H1 (cell line): Measurements from ENCODE around the gene CELF2. TPM values are rescaled to one million over a fixed set of nuclear protein-coding genes. Genes with fewer than 3 reads are reported as not detected.
A peak's percentile ranks its signal among the peaks of the same experiment; 100 is the strongest.

Experiments
- CTCF ChIA-PET: fragments of 300-600 bp; sonication (Branson Sonifier 250); formaldehyde crosslinking; loops from one replicate; lab custom pipeline; 2021; ENCODE audit not compliant: partially characterized antibody; lab: Charles Lee
- POLR2A ChIA-PET: fragments of 300-600 bp; sonication (Branson Sonifier 250); formaldehyde crosslinking; loops from one replicate; lab custom pipeline; 2021; ENCODE audit warnings: inconsistent platforms; ENCODE audit not compliant: partially characterized antibody; lab: Charles Lee
- DNase-seq, 2 experiments: peaks; one replicate each; pipeline versions ENCODE4 v3.0.0 to v3.0.0-alpha.2; 2010 to 2022; ENCODE audit warnings: low spot score in 2 of 2, low read depth in 1 of 2, mixed read lengths in 1 of 2
- FAIRE-seq: peaks from 2 replicates; lab custom pipeline; 2011; peaks lifted over from hg19 to GRCh38; lab: Jason Lieb, UNC
- H2AFZ ChIP-seq: 2 replicates; pipeline ENCODE4 v1.8.1; 2012; ENCODE audit warnings: low read length, inconsistent platforms
- H2AK5ac ChIP-seq: 2 replicates; pipeline ENCODE4 v1.6.1; 2013; ENCODE audit warnings: low read depth, low read length
- H2BK120ac ChIP-seq: replicated peaks from 2 replicates; pipeline ENCODE3; 2013; ENCODE audit warnings: low read depth, low read length, inconsistent platforms
- H2BK12ac ChIP-seq: 2 replicates; pipeline ENCODE4 v1.6.1; 2013; ENCODE audit warnings: low read depth, low read length
- H2BK15ac ChIP-seq: 2 replicates; pipeline ENCODE4 v1.6.1; 2013; ENCODE audit warnings: low read length
- H2BK20ac ChIP-seq: 2 replicates; pipeline ENCODE4 v1.6.1; 2013; ENCODE audit warnings: low read length
- H2BK5ac ChIP-seq: 2 replicates; pipeline ENCODE4 v1.6.1; 2013; ENCODE audit warnings: low read depth, low read length
- H3K14ac ChIP-seq: 2 replicates; pipeline ENCODE4 v1.6.1; 2013; ENCODE audit warnings: inconsistent platforms; ENCODE audit not compliant: insufficient read length
- H3K18ac ChIP-seq: 2 replicates; pipeline ENCODE4 v1.6.1; 2013; ENCODE audit warnings: low read length; ENCODE audit errors: extremely low read depth
- H3K23ac ChIP-seq: 2 replicates; pipeline ENCODE4 v1.6.1; 2013; ENCODE audit warnings: inconsistent platforms; ENCODE audit not compliant: insufficient read length
- H3K23me2 ChIP-seq: 2 replicates; pipeline ENCODE4 v1.6.1; 2013; ENCODE audit warnings: low read depth, low read length
- H3K27ac ChIP-seq: 2 replicates; pipeline ENCODE4 v1.6.1; 2011; ENCODE audit warnings: low read depth, low read length, inconsistent platforms
- H3K27me3 ChIP-seq, 4 experiments: replicated peaks in 1 of 4; 1 replicate in 1 of 4; 2 replicates in 3 of 4; pipeline versions ENCODE4 v1.6.1 to v1.8.1; 2011 to 2013; ENCODE audit warnings: low read length in 3 of 4, mild to moderate bottlenecking in 3 of 4, inconsistent platforms in 2 of 4, mixed read lengths in 2 of 4, moderate library complexity in 1 of 4; ENCODE audit not compliant: control insufficient read depth in 3 of 4, insufficient read depth in 3 of 4; ENCODE audit errors: extremely low read depth in 1 of 4
- H3K36me3 ChIP-seq, 4 experiments: 2 replicates each; pipeline versions ENCODE4 v1.6.1 to v1.8.1; 2011 to 2013; ENCODE audit warnings: mild to moderate bottlenecking in 4 of 4, low read length in 3 of 4, moderate library complexity in 2 of 4, control low read depth in 1 of 4, inconsistent platforms in 1 of 4; ENCODE audit not compliant: insufficient read depth in 4 of 4, control insufficient read depth in 2 of 4
- H3K4ac ChIP-seq: replicated peaks from 2 replicates; pipeline ENCODE3; 2013; ENCODE audit warnings: low read length, low read depth, mixed read lengths, inconsistent platforms; ENCODE audit not compliant: insufficient read length
- H3K4me1 ChIP-seq, 4 experiments: replicated peaks in 1 of 4; 1 replicate in 1 of 4; 2 replicates in 3 of 4; pipeline versions ENCODE4 v1.6.1 to v1.8.1; 2011 to 2013; ENCODE audit warnings: low read length in 3 of 4, inconsistent platforms in 2 of 4, mixed read lengths in 1 of 4; ENCODE audit not compliant: insufficient read depth in 4 of 4, control insufficient read depth in 3 of 4
- H3K4me2 ChIP-seq, 2 experiments: 2 replicates each; pipeline versions ENCODE4 v1.6.1 to v1.8.1; 2011 to 2013; ENCODE audit warnings: low read depth in 2 of 2, low read length in 2 of 2, control low read depth in 1 of 2, inconsistent platforms in 1 of 2, mild to moderate bottlenecking in 1 of 2; ENCODE audit not compliant: insufficient read depth in 1 of 2
- H3K4me3 ChIP-seq, 4 experiments: fragments of 200-600, 300-600 bp in 1 of 4; sonication (generic), shearing (Covaris generic), sonication (Bioruptor Twin) in 1 of 4; 2 replicates each; pipeline versions ENCODE4 v1.5.1 to v1.8.1; 2011 to 2016; ENCODE audit warnings: low read length in 4 of 4, low read depth in 3 of 4, control low read depth in 2 of 4, inconsistent platforms in 2 of 4, mild to moderate bottlenecking in 2 of 4, mixed read lengths in 1 of 4, moderate library complexity in 1 of 4; ENCODE audit not compliant: insufficient read depth in 2 of 4; ENCODE audit errors: extremely low read depth in 1 of 4
- H3K56ac ChIP-seq: replicated peaks from 2 replicates; pipeline ENCODE3; 2013; ENCODE audit warnings: low read depth, mild to moderate bottlenecking, mixed read lengths, low read length, inconsistent platforms; ENCODE audit not compliant: insufficient read length
- H3K79me1 ChIP-seq: 2 replicates; pipeline ENCODE4 v1.6.1; 2013; ENCODE audit warnings: low read depth, low read length, control low read depth
- H3K79me2 ChIP-seq, 2 experiments: 2 replicates each; pipeline versions ENCODE4 v1.6.1 to v1.8.1; 2012 to 2013; ENCODE audit warnings: low read length in 2 of 2, mild to moderate bottlenecking in 2 of 2, inconsistent platforms in 1 of 2; ENCODE audit not compliant: insufficient read depth in 2 of 2, control insufficient read depth in 1 of 2
- H3K9ac ChIP-seq, 4 experiments: replicated peaks in 1 of 4; 1 replicate in 1 of 4; 2 replicates in 3 of 4; pipeline versions ENCODE4 v1.6.1 to v1.8.1; 2011 to 2013; ENCODE audit warnings: low read depth in 3 of 4, low read length in 3 of 4, control low read depth in 2 of 4, mild to moderate bottlenecking in 2 of 4, moderate library complexity in 2 of 4, inconsistent platforms in 1 of 4; ENCODE audit errors: extremely low read depth in 1 of 4
- H3K9me3 ChIP-seq, 2 experiments: 2 replicates each; pipeline versions ENCODE4 v1.6.1 to v1.8.1; 2012 to 2013; ENCODE audit warnings: mild to moderate bottlenecking in 2 of 2, moderate library complexity in 2 of 2, control low read depth in 1 of 2, inconsistent platforms in 1 of 2, low read depth in 1 of 2, low read length in 1 of 2, mixed read lengths in 1 of 2; ENCODE audit not compliant: insufficient read depth in 2 of 2
- H4K20me1 ChIP-seq, 2 experiments: replicated peaks in 1 of 2; 2 replicates each; pipeline versions ENCODE3 to v1.8.1; 2011 to 2013; ENCODE audit warnings: inconsistent platforms in 2 of 2, low read length in 2 of 2, mild to moderate bottlenecking in 1 of 2; ENCODE audit not compliant: insufficient read depth in 2 of 2, control insufficient read depth in 1 of 2
- H4K5ac ChIP-seq: 2 replicates; pipeline ENCODE4 v1.6.1; 2013; ENCODE audit warnings: low read length, low read depth, mixed read lengths, inconsistent platforms; ENCODE audit not compliant: insufficient read length
- H4K8ac ChIP-seq: 2 replicates; pipeline ENCODE4 v1.8.0; 2013; ENCODE audit warnings: mild to moderate bottlenecking, moderate library complexity, low read length, inconsistent platforms; ENCODE audit not compliant: insufficient read depth; ENCODE audit errors: extremely low read depth
- H4K91ac ChIP-seq: replicated peaks from 2 replicates; pipeline ENCODE3; 2013; ENCODE audit warnings: low read length, mixed read lengths, inconsistent platforms; ENCODE audit not compliant: insufficient read length
- POU5F1 ChIP-seq: IDR thresholded peaks from 2 replicates; pipeline ENCODE4 v1.6.1; 2011; ENCODE audit warnings: low read depth, mild to moderate bottlenecking, low read length, moderate library complexity
- ZNF274 ChIP-seq: IDR thresholded peaks from 2 replicates; pipeline ENCODE4 v1.7.0; 2012; ENCODE audit warnings: low read length, borderline replicate concordance; ENCODE audit errors: extremely low read depth
- WGBS, 2 experiments: shearing (Covaris generic) in 1 of 2; methylation state at CpG; one replicate each; pipeline versions ENCODE4 v1.1.6 to v1.1.7; 2013 to 2015; ENCODE audit warnings: low lambda C conversion rate in 2 of 2, mixed read lengths in 2 of 2, inconsistent platforms in 1 of 2, low coverage in 1 of 2, missing lambda C conversion rate in 1 of 2; ENCODE audit not compliant: insufficient replicate concordance in 2 of 2, insufficient coverage in 1 of 2, insufficient read length in 1 of 2; ENCODE audit errors: extremely low coverage in 1 of 2, missing lambda C conversion rate in 1 of 2; 5-methylcytosine and 5-hydroxymethylcytosine counted together
- polyA plus RNA-seq, 7 experiments: library from polyadenylated mRNA; depleted of rRNA in 3 of 7; stranded (reverse) in 5 of 7; unstranded in 2 of 7; fragments of >200 nt in 5 of 7; fragments of 200-250 nt in 2 of 7; gene quantifications; 1 replicate in 5 of 7; 2 replicates in 1 of 7; 4 replicates in 1 of 7; pipeline versions ENCODE4 v1.2.1 to v1.2.3, GENCODE V29; 2011 to 2013; ENCODE audit warnings: missing spikeins in 2 of 7, mixed read lengths in 2 of 7
- total RNA-seq: library from RNA; stranded (reverse); fragmentation: NEBNext Ultra II Directional; extraction: Animal tissue kit (Norgen Biotek cat#: 25700); gene quantifications from 2 replicates; pipeline ENCODE4 v1.2.1, GENCODE V29; 2021

CELF2 gene
- total and polyA plus RNA-seq, 2 of the 8 experiments (the other 6 are each of a cell fraction or from before 2014, with no cell fraction given), result 18.3 to 22.7 TPM

- Histone ChIP-seq H3K18ac (no peak overlapping the region), H4K5ac (no peak overlapping the region)
Measured at GRCh38 chr10:11279314-11279713, 261.6 kb downstream of the CELF2 start.

More at GRCh38 chr10:11279314-11279713, 261.6 kb downstream of the CELF2 start:
- FAIRE-seq (no peak), DNase-seq (no peak)
- Histone ChIP-seq H3K36me3 (no peaks in the 10 kb centered on the region), H3K4me3 (no peak overlapping the region), H2BK12ac (no peak overlapping the region), H3K79me1 (no peaks in the 10 kb centered on the region), H4K20me1 (no peaks in the 10 kb centered on the region), H3K23me2 (peaks cover 11% of the 10 kb centered on the region; the same call in 1 of the 2 replicates), H3K9ac (no peak overlapping the region), H2BK120ac (no peak overlapping the region), H4K91ac (no peak overlapping the region), H3K23ac (no peak overlapping the region), H3K14ac (no peak overlapping the region), H2AK5ac (no peak overlapping the region), H3K27ac (no peak overlapping the region), H2BK15ac (no peak overlapping the region), H3K4me2 (no peak overlapping the region), H2BK5ac (no peak overlapping the region), H3K4me1 (peaks cover 0 to 3% (median 1%) of the 10 kb centered on the region in 4 experiments; a peak in 3 of 7 replicates), H2BK20ac (no peak overlapping the region), H4K8ac (no peak overlapping the region), H2AFZ (no peak overlapping the region), H3K79me2 (no peaks in the 10 kb centered on the region), H3K56ac (no peak overlapping the region), H3K4ac (no peak overlapping the region), H3K27me3 (no peaks in the 10 kb centered on the region), H3K9me3 (no peaks in the 10 kb centered on the region)
- CTCF ChIA-PET, result interaction anchor here (1.3 kb wide), 1 partner anchor 9 kb away, joined by 3 read pairs; no protein-coding TSS in a partner anchor
- WGBS, 2 experiments, result 87% methylated on average over 7 of the region's 7 CpGs; no CpG with 5 or more reads in 1 of the 2 experiments
- POLR2A ChIA-PET, result no interaction called here
- TF ChIP-seq POU5F1 (peak; percentile 45; the same call in 1 of the 2 replicates), ZNF274 (no peak)
